Occipital lobe (tissue), 2 donors: ENCODE data around the gene B3GAT2. TPM values are rescaled to one million over a fixed set of nuclear protein-coding genes. Genes with fewer than 3 reads are reported as not detected.

Experiments
- DNase-seq: peaks from one replicate; lab custom pipeline; 2025; lab: John Stamatoyannopoulos, UW
- total RNA-seq: library from RNA; depleted of rRNA; stranded (reverse); fragments of >200 nt; gene quantifications from one replicate; pipeline ENCODE4 v1.2.3, GENCODE V29; 2014

The B3GAT2 gene
- total RNA-seq, 1 donor from 2014 or later, result 18.6 TPM

DNA sequence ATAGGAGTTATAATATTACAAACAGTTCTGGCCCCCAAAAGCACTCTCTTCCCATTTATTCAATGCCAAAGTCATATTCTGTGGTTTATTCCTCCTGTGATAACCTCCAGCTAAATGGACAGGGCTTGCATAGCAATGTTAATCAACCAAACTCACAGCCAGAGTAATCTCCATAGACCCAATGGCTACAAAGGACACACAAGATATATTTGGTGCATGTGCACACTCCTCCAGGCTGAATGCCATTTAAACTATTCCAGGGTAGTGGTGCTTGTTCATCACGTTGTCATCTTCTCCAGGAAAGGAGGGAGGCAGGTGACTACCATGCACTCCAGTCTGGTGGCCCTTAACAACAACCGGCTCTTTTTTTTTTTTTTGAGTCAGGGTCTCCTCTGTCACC lies 56.8 kb downstream of the B3GAT2 start:
- no peak for DNase-seq

DNA sequence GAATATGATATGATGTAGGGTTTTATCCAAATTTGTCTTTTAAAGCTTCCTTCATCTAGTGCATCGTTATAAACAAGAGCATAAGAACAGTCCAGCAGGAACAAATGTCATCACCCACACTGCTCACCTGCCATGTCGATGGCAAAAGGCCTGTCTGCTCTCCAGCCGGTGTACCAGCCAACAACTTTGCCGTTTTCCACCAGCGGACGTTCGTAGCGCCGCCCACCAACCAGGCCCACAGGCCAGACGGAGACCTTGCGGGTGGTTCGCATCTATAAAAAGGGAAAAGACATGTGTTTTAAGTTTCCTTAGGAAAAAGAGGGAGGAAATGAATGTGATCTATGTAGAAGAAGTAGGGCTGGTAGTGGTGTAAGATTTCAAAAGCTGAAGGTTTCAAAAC lies 62.9 kb downstream of the B3GAT2 start:
- DNase-seq, result no peak

DNA sequence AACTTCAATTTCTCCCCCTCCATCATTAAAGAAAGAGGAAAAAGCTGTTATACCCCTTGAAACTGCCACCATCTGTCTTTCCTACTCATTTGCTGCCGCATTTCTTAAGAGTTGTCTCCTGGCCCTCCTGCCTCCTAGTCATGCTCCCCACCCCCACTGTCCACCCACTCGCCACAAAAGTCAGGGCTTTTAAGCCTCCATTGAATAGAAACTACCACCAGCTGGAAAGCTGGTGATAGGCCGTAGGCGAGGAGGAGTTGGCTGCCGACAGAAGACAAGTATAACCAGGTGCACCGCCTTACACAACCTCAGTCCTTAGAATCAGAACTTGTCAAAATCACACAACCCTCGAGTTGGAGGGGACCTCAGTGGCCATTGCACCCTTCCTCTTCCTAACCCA lies 67.6 kb downstream of the B3GAT2 start:
- no peak for DNase-seq

- no peak for DNase-seq
Measured at GRCh38 chr6:70886661-70887060, 70.2 kb downstream of the B3GAT2 start.

DNA sequence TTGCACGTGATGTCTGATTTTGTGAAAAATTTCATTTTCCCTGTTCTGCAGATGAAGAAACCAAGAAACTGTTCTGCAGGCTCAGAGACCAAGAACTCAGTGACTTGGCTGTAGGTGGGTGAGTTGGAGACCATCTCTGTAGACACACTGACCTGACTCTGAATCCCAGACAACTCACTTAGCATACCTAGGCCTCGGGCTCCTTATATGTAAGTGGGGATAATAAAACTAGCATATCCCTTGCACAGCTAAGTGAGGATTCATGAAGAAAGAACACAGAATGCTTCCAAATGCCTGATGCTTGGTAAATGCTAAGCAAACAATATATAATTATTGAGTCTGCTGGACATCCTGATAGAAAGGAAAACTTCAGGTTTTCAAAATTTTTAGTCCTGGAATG lies 70.8 kb downstream of the B3GAT2 start:
- DNase-seq, result no peak

GRCh38 chr6:70884074-70884983 lies 72.5 kb downstream of the B3GAT2 start:
- DNase-seq, result peak; percentile 21

DNA sequence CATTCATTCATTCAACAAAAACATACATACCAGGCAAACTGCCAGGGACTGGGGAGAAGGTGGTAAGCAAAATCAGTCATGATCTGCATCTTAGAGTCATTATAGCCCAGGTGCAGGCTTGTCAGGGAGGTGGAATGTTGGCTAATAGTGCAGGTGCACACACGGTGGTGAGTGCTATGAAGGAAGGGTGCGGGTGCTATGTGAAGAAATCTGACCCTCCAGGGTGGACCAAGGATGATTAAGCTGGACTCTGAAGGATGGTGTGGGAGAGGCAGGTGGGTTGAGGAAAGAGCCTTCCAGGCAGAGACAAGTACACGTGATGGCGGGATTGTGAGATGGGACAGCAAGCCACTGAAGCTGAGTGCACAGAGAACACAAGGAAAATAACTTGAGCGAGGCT lies 77.4 kb downstream of the B3GAT2 start:
- no peak for DNase-seq

DNA sequence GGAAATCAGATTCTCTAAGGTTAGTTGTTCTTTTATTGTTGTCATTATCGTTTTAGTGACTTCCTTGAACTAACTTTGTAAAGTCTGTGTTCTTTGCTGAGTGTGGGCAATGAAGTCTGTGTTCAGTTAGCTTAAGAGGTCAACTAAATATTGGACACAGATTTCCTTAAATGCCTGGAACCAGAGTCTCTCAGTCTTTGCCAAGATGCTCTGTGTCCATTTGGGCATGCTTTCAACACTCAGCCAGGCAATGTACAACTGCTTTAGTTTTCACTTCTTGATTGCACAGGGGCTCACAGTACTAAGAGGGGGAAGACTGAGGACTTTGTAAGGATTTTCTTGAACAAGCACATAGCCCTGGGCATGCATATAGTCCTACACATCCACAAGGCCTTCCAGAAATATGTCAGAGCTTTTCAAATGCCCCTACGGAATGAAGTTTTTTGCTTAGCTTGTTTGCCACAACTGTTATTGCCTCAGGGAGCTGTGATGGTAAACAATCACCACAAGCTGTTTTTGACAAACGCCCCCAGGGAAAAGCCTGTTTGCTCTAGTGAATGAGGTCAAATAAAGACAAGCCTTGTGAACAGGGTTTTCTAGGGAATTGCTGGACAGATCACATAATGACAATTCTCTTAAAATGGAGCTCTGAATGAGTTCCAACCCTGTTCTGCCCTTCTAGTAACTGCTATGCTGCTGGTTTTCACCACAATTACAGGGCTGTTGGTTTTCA lies 82.5 kb downstream of the B3GAT2 start:
- no peak for DNase-seq

- no peak for DNase-seq
Measured at GRCh38 chr6:70872469-70872868, 84.4 kb downstream of the B3GAT2 start.

DNA sequence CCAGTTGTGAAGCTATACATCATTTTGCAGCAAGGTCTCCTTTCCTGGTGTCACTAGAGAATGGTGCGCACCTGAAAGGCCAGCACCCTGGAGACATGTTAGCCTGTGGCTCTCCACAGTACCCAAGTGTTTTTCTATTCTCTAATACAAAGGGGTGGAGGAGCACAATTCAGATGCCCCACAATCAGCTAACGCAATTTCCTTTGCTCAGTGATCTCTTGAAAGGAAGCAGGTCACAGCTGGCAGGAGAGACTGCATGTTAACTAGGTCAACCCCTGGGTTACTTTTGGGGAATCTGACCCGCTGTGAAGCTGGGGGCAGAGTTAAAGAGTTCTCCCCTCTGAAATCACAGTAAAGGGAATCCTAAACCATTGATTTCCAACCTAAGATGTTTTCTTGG lies 92.5 kb downstream of the B3GAT2 start:
- DNase-seq, result no peak

GRCh38 chr6:70863343-70863742 lies 93.5 kb downstream of the B3GAT2 start:
- DNase-seq, result no peak

DNA sequence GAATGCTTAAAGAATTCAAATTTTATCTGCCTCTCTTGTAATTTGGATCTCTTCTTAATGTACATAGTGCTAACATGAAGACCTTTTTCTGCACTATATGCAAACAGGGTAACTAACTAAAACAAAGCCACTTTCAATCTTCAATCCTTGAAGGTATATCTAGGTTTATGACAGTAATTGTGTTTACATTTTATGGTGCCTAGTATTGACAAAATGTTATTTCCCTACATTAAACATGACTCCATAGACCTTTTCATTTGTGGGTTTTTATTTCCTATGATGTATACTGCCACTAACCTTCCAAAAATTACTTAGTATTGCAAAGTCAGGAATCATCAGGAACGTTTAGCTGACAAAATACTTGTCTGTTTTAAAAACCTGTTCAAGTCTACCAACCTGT lies 95.9 kb downstream of the B3GAT2 start:
- no peak for DNase-seq

DNA sequence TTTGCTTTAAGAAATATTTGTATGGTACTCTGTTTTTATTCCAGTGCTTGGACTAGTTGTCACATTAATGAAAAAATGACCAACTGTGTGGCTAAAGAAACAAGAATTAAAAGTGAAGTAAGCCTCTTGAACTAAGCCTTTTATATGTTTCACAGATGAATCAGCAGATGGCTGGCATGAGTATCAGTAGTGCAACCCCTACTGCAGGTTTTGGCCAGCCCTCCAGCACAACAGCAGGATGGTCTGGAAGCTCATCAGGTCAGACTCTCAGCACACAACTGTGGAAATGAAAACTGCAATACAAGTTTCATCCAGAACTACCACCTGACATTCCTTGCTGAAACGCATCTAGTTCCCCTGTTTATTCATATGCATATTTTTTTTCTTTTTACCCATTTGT lies 96.8 kb downstream of the B3GAT2 start:
- DNase-seq, result no peak

DNA sequence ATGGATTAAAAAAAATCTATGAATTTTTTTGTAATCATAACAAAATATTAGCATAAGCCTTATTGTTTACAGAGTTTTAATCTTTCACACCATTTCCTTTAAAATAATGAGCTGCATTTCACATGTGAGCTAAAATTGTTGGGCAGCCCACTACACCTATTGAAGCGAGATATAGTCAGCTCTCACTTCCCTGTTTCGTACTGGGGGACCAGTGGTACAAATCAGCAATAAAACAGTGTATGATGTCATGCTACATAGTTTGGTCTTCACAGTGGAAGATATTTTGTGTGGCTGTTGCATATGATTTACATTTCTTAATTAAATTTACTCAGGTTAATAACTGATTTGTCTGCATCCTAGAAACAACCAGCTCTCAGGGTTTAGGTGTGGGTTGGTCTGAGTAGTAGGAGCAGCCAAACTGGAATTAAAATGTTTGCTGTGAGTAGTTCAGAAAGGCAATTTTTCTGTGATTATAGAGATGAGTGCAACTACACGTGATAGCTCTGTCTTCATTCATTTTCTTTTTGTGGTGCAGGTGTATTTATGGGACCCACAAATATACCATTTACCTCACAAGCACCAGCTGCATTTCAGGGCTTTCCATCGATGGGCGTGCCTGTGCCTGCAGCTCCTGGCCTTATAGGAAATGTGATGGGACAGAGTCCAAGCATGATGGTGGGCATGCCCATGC lies 99.3 kb downstream of the B3GAT2 start:
- DNase-seq, result no peak

DNA sequence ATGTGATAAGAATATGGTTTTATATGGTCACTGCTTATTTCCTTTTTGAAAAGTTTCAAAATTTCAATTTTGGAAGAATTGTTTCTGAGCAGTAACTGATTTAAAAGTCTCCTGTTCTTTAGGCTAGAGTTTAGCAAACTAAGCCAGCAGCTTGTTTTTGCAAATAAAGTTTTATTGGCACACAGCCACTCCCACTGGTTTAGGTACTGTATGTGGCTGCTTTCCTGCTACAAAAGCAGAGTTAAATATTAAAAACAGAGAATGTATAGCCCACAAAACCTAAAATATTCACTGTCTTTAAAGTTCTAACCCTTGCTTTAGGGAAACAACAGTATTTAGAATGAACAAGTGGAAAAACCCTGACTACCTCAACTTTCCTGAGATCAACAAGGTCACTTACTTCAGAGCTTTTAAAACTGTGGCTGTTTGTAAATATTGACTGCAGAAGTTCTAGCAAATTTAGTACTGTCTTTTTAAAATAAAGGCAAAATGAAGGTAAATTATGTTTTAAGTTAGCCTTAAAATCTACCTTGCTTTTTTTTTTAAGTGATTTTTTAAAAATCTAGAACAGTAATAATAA lies 104.1 kb downstream of the B3GAT2 start:
- no peak for DNase-seq

DNA sequence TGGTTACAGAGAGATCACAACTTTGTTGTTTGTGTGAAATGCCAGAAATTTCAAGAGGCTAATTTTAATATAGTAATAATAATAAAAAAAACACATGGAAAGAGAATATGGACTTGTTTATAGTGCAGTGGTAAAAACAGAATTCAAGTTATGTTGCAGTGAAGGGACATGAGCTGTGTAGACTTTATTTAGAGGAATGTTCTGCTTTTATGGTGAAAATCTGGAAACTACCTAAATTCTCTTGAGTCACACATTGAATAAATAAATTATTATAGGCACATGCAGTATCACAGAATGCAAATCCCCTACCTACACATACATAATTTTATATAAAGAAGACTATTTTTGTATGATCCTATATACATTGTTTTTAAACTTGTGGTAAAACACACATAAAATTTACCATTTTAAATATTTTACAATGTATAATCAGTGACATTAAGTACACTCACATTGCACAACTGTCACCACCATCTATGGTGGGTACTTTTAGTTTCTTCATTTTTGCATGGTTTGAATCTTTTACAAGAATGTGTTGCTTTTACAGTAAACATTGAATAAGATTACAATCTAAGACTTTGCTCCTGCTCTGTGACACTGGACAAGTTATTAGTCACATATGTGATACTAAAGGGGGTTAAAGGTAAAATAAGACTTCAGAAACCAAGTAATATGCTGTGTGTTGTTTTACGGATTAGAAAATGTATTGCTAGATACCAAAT lies 107.4 kb downstream of the B3GAT2 start:
- DNase-seq, result no peak

- no peak for DNase-seq
Measured at GRCh38 chr6:70847106-70848084, 109.5 kb downstream of the B3GAT2 start.

DNA sequence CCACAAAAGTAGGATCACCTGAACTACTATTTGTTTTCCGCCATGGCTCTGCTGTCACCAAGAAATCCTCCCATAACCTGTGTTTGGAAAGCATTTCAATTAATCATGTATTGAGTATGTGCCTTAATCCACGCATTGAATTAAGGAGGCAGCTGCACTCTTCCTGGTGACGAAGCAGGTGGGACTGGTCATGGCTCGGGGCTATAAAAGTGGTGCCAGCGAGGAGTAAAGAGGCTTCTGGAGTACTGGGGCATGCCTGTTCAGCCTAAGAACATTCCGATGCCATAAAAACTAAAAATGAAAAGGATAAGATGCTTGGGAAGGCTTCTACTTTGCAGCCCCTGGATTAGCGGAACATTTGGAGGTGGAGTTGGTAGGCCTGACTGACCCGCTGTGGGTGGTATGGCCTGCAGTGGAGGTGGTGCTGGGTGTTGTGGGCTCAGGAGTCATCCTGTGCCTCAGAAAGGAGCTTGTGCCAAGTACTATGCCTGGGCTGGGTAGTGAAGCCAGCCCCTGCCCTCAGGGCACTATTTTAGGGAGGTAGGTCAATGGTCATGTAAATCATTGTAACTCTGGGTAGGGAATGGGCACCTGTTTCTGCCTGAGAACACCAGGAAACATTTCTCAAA lies 110.5 kb downstream of the B3GAT2 start:
- DNase-seq, result no peak

GRCh38 chr6:70844301-70844700 lies 112.6 kb downstream of the B3GAT2 start:
- no peak for DNase-seq
